DND-41 (cell line): ENCODE measurements around the gene EDDM13.

Experiments
- EZH2 ChIP-seq: IDR thresholded peaks from 3 replicates; pipeline ENCODE4 v1.6.1; 2012; ENCODE audit warnings: borderline replicate concordance, low read depth, mild to moderate bottlenecking, moderate library complexity, low read length, inconsistent platforms; ENCODE audit not compliant: severe bottlenecking
- TF ChIP-seq, protein P1 (sequence below): IDR thresholded peaks from 2 replicates; pipeline ENCODE4 v1.5.1; 2012; ENCODE audit warnings: borderline replicate concordance, low read length, moderate library complexity, mild to moderate bottlenecking; ENCODE audit not compliant: poor library complexity, severe bottlenecking; ENCODE audit errors: extremely low read depth

- TF ChIP-seq, protein P1, sequence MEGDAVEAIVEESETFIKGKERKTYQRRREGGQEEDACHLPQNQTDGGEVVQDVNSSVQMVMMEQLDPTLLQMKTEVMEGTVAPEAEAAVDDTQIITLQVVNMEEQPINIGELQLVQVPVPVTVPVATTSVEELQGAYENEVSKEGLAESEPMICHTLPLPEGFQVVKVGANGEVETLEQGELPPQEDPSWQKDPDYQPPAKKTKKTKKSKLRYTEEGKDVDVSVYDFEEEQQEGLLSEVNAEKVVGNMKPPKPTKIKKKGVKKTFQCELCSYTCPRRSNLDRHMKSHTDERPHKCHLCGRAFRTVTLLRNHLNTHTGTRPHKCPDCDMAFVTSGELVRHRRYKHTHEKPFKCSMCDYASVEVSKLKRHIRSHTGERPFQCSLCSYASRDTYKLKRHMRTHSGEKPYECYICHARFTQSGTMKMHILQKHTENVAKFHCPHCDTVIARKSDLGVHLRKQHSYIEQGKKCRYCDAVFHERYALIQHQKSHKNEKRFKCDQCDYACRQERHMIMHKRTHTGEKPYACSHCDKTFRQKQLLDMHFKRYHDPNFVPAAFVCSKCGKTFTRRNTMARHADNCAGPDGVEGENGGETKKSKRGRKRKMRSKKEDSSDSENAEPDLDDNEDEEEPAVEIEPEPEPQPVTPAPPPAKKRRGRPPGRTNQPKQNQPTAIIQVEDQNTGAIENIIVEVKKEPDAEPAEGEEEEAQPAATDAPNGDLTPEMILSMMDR: no peak
- TF ChIP-seq EZH2: no peak
Observed at GRCh38 chr19:56347163-56347778, 74.7 kb downstream of the EDDM13 start.
